ENCODE measurements around the gene CTNNA3.

Gene CTNNA3

DNA sequence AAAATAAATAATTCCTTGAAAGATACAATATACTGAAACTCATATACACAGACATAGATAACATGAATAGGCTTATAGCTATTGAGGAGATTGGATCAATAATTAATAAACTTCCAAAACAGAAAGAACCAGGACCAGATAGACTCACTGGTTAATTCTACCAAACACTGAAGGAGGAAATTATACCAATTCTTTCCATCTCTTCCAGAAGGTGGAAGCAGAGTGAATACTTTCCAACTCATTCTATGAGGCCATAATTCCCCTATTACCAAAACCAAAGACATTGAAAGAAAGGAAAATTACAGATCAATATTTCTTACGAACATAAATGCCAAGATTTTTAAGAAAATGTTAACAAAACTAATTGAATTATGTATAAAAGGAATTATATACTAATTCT, 1394.9 kb downstream of the CTNNA3 start:
- no peak for TF ChIP-seq CTCF (IDR thresholded peaks at IDR 0.05)
- no peaks in the 10 kb centered on the region for H3K27me3 ChIP-seq
- no peaks in the 10 kb centered on the region for H3K9me3 ChIP-seq
- H3K36me3 ChIP-seq = no peaks in the 10 kb centered on the region
- no peak overlapping the region for H3K27ac ChIP-seq
- H3K4me3 ChIP-seq (ENCODE audit: low read depth in 1 of 2, low read length in 1 of 2) = no peak overlapping the region
- H3K4me1 ChIP-seq (ENCODE audit: control insufficient read depth in 1 of 2, insufficient read depth in 1 of 2, low read depth in 1 of 2, low read length in 1 of 2) = no peaks in the 10 kb centered on the region

DNA sequence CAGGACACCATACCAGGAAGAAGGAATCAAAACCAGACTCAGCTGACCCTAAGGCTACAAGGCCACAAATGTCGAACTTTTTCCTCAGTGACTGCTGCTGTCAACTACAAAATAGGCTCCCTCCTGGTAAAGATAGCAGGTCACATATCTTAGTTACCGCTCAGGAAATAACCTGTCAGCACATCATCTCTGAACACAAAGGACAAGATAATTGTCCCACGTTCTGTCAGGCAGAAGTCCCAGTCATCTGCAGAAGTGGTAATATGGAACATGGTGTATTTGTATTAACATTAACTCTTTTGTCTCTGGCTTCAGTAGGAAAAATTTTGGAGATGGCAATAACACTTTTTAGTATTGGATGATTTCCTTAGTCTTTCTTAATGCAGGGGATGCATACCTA, 1400.4 kb downstream of the CTNNA3 start:
- Histone ChIP-seq H3K27ac (no peak overlapping the region), H3K36me3 (no peaks in the 10 kb centered on the region), H3K27me3 (no peaks in the 10 kb centered on the region), H3K4me1 (ENCODE audit: control insufficient read depth in 1 of 2, insufficient read depth in 1 of 2, low read depth in 1 of 2, low read length in 1 of 2) (no peaks in the 10 kb centered on the region), H3K9me3 (no peaks in the 10 kb centered on the region), H3K4me3 (ENCODE audit: low read depth in 1 of 2, low read length in 1 of 2) (no peak overlapping the region)
- no peak for TF ChIP-seq CTCF (IDR thresholded peaks at IDR 0.05)

GRCh38 chr10:66294538-66294937, 1401.5 kb downstream of the CTNNA3 start:
- no peak for TF ChIP-seq CTCF (IDR thresholded peaks at IDR 0.05)
- Histone ChIP-seq H3K27me3 (no peaks in the 10 kb centered on the region), H3K4me3 (ENCODE audit: low read depth in 1 of 2, low read length in 1 of 2) (no peak overlapping the region), H3K27ac (no peak overlapping the region), H3K36me3 (no peaks in the 10 kb centered on the region), H3K9me3 (no peaks in the 10 kb centered on the region), H3K4me1 (ENCODE audit: control insufficient read depth in 1 of 2, insufficient read depth in 1 of 2, low read depth in 1 of 2, low read length in 1 of 2) (no peaks in the 10 kb centered on the region)

DNA sequence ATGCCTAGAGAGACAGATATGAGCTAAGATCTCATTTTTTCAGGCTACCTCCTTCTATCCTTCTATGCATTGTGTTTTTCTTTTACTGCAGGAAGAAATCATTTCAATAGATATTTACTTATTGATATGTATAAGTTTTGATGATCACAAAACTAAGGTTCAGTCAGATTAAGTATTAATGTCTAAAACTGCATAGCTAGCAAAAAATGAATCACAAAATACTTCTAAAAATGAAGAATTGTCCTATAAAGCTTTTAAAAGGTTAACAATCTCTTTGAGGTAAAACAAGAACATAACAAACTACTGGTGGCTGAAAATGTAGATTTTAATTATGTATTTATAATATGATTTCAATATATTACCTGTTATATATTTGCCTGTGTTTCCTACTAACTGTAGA, 1403.1 kb downstream of the CTNNA3 start:
- Histone ChIP-seq H3K4me1 (ENCODE audit: control insufficient read depth in 1 of 2, insufficient read depth in 1 of 2, low read depth in 1 of 2, low read length in 1 of 2) (no peaks in the 10 kb centered on the region), H3K36me3 (no peaks in the 10 kb centered on the region), H3K27me3 (no peaks in the 10 kb centered on the region), H3K4me3 (ENCODE audit: low read depth in 1 of 2, low read length in 1 of 2) (no peak overlapping the region), H3K9me3 (no peaks in the 10 kb centered on the region), H3K27ac (no peak overlapping the region)
- TF ChIP-seq CTCF (IDR thresholded peaks at IDR 0.05) = no peak

DNA sequence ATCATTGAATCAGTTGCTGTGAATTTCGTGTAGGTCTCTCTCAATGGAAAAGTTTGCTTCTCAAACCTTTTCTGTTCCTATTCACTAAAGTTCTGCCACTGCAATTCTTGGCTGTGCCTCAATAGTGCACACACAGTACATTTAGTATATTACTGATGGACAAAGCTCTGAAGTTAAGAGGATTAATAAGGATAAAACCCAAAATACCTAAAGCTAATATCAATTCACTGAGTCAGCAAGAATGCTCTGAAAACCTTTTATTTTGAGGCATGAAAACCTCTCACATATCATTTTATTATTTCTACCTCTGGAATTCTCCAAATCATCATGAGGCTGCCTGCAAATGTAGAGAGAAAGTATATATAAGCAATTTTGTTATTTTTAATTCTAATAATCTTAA, 1403.5 kb downstream of the CTNNA3 start:
- Histone ChIP-seq H3K4me1 (ENCODE audit: control insufficient read depth in 1 of 2, insufficient read depth in 1 of 2, low read depth in 1 of 2, low read length in 1 of 2) (no peaks in the 10 kb centered on the region), H3K9me3 (no peaks in the 10 kb centered on the region), H3K27me3 (no peaks in the 10 kb centered on the region), H3K36me3 (no peaks in the 10 kb centered on the region), H3K27ac (no peak overlapping the region), H3K4me3 (ENCODE audit: low read depth in 1 of 2, low read length in 1 of 2) (no peak overlapping the region)
- TF ChIP-seq CTCF (IDR thresholded peaks at IDR 0.05) = no peak

DNA sequence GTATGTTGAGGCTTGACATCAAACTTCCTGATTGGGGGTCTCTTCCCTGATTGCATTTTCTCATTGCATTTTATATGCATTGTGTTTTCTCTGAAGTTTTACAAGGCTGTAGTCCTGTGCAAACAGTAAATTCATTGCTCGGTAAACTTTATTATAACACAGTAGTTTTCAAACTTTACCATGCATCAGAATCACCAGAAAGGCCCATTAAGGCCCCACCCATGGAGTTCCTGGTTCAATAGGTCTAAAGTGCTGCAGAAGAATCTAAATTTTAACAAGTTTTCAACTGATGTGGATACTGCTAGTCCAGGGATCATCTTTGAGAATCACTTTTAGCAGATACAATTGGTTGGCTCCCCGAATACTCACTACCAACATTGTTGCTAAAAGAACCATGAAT, 1404.9 kb downstream of the CTNNA3 start:
- H3K36me3 ChIP-seq = no peaks in the 10 kb centered on the region
- H3K4me3 ChIP-seq (ENCODE audit: low read depth in 1 of 2, low read length in 1 of 2) = no peak overlapping the region
- no peaks in the 10 kb centered on the region for H3K9me3 ChIP-seq
- no peaks in the 10 kb centered on the region for H3K4me1 ChIP-seq (ENCODE audit: control insufficient read depth in 1 of 2, insufficient read depth in 1 of 2, low read depth in 1 of 2, low read length in 1 of 2)
- no peaks in the 10 kb centered on the region for H3K27me3 ChIP-seq
- TF ChIP-seq CTCF (IDR thresholded peaks at IDR 0.05) = no peak
- H3K27ac ChIP-seq = no peak overlapping the region
